ENCODE measurements around the gene KLHDC9.

The KLHDC9 gene

GRCh38 chr1:161137881-161138280 is 39.7 kb downstream of the KLHDC9 start:
- Histone ChIP-seq H3K27ac (peak overlapping the region; percentile 85), H3K4me3 (ENCODE audit: low read depth in 1 of 2, low read length in 1 of 2) (no peak overlapping the region), H3K9me3 (no peaks in the 10 kb centered on the region), H3K27me3 (no peaks in the 10 kb centered on the region), H3K4me1 (ENCODE audit: control insufficient read depth in 1 of 2, insufficient read depth in 1 of 2, low read depth in 1 of 2, low read length in 1 of 2) (peaks cover 26 to 27% of the 10 kb centered on the region in 2 experiments), H3K36me3 (no peaks in the 10 kb centered on the region)
- no peak for TF ChIP-seq CTCF (IDR thresholded peaks at IDR 0.05)

GRCh38 chr1:161138431-161138830 is 40.3 kb downstream of the KLHDC9 start:
- peak overlapping the region; percentile 85 for H3K27ac ChIP-seq
- peaks cover 22% of the 10 kb centered on the region in 2 experiments for H3K4me1 ChIP-seq (ENCODE audit: control insufficient read depth in 1 of 2, insufficient read depth in 1 of 2, low read depth in 1 of 2, low read length in 1 of 2)
- H3K9me3 ChIP-seq, result no peaks in the 10 kb centered on the region
- TF ChIP-seq CTCF (IDR thresholded peaks at IDR 0.05), result no peak
- H3K27me3 ChIP-seq, result no peaks in the 10 kb centered on the region
- H3K4me3 ChIP-seq (ENCODE audit: low read depth in 1 of 2, low read length in 1 of 2), result no peak overlapping the region
- no peaks in the 10 kb centered on the region for H3K36me3 ChIP-seq

- Histone ChIP-seq H3K4me1 (ENCODE audit: control insufficient read depth in 1 of 2, insufficient read depth in 1 of 2, low read depth in 1 of 2, low read length in 1 of 2) (peaks cover 13 to 15% of the 10 kb centered on the region in 2 experiments), H3K36me3 (no peaks in the 10 kb centered on the region), H3K27me3 (no peaks in the 10 kb centered on the region), H3K9me3 (no peaks in the 10 kb centered on the region), H3K27ac (peak overlapping the region; percentile 33), H3K4me3 (ENCODE audit: low read depth in 1 of 2, low read length in 1 of 2) (no peak overlapping the region)
- peak; percentile 22 for TF ChIP-seq CTCF (IDR thresholded peaks at IDR 0.05)
These were observed 41.6 kb downstream of the KLHDC9 start for GRCh38 chr1:161139766-161140165.

GRCh38 chr1:161140755-161141400 is 42.7 kb downstream of the KLHDC9 start:
- H3K27ac ChIP-seq, result no peak overlapping the region
- peaks cover 13 to 15% of the 10 kb centered on the region in 2 experiments for H3K4me1 ChIP-seq (ENCODE audit: control insufficient read depth in 1 of 2, insufficient read depth in 1 of 2, low read depth in 1 of 2, low read length in 1 of 2)
- no peak for TF ChIP-seq CTCF (IDR thresholded peaks at IDR 0.05)
- H3K36me3 ChIP-seq, result no peaks in the 10 kb centered on the region
- H3K9me3 ChIP-seq, result no peaks in the 10 kb centered on the region
- H3K27me3 ChIP-seq, result no peaks in the 10 kb centered on the region
- no peak overlapping the region for H3K4me3 ChIP-seq (ENCODE audit: low read depth in 1 of 2, low read length in 1 of 2)

- no peak for TF ChIP-seq CTCF (IDR thresholded peaks at IDR 0.05)
- H3K36me3 ChIP-seq, result no peaks in the 10 kb centered on the region
- H3K4me1 ChIP-seq (ENCODE audit: control insufficient read depth in 1 of 2, insufficient read depth in 1 of 2, low read depth in 1 of 2, low read length in 1 of 2), result no peaks in the 10 kb centered on the region
- no peak overlapping the region for H3K4me3 ChIP-seq (ENCODE audit: low read depth in 1 of 2, low read length in 1 of 2)
- no peaks in the 10 kb centered on the region for H3K27me3 ChIP-seq
- no peaks in the 10 kb centered on the region for H3K9me3 ChIP-seq
- no peak overlapping the region for H3K27ac ChIP-seq
These were observed 47.7 kb downstream of the KLHDC9 start for GRCh38 chr1:161145832-161146231.

Data from neutrophil (primary cell).